ENCODE data around the gene RIMS4. TPM values are rescaled to one million over a fixed set of nuclear protein-coding genes. Genes with fewer than 3 reads are reported as not detected.
A peak's percentile ranks its signal among the peaks of the same experiment; 100 is the strongest.

The RIMS4 gene
- total and polyA plus RNA-seq, 3 donors from 2014 or later = 29.7 to 72.1 (median 32.1) TPM

GRCh38 chr20:44711237-44711636 lies 99.1 kb downstream of the RIMS4 start:
- DNase-seq = no peak
- no peaks in the 10 kb centered on the region for H3K9me3 ChIP-seq
- peaks cover 24% of the 10 kb centered on the region for H3K4me1 ChIP-seq
- H3K27ac ChIP-seq = no peak overlapping the region
- H3K4me3 ChIP-seq = no peak overlapping the region
- intact Hi-C loops (cut with DNase I; ENCODE audit: low total_unique reads) = no loop called here
- no peak for TF ChIP-seq POLR2A (IDR thresholded peaks at IDR 0.05)
- TF ChIP-seq, protein P1, sequence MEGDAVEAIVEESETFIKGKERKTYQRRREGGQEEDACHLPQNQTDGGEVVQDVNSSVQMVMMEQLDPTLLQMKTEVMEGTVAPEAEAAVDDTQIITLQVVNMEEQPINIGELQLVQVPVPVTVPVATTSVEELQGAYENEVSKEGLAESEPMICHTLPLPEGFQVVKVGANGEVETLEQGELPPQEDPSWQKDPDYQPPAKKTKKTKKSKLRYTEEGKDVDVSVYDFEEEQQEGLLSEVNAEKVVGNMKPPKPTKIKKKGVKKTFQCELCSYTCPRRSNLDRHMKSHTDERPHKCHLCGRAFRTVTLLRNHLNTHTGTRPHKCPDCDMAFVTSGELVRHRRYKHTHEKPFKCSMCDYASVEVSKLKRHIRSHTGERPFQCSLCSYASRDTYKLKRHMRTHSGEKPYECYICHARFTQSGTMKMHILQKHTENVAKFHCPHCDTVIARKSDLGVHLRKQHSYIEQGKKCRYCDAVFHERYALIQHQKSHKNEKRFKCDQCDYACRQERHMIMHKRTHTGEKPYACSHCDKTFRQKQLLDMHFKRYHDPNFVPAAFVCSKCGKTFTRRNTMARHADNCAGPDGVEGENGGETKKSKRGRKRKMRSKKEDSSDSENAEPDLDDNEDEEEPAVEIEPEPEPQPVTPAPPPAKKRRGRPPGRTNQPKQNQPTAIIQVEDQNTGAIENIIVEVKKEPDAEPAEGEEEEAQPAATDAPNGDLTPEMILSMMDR (IDR thresholded peaks at IDR 0.05) = no peak
- H3K27me3 ChIP-seq = no peaks in the 10 kb centered on the region
- no peaks in the 10 kb centered on the region for H3K36me3 ChIP-seq (ENCODE audit: low read depth, missing control alignments)
- 84 to 97% methylated on average over 8 of the region's 8 CpGs for WGBS, 2 donors

GRCh38 chr20:44709797-44710196 lies 100.5 kb downstream of the RIMS4 start:
- Histone ChIP-seq H3K36me3 (ENCODE audit: low read depth, missing control alignments) (no peaks in the 10 kb centered on the region), H3K27ac (no peak overlapping the region), H3K9me3 (no peaks in the 10 kb centered on the region), H3K27me3 (no peaks in the 10 kb centered on the region), H3K4me1 (peaks cover 16% of the 10 kb centered on the region), H3K4me3 (no peak overlapping the region)
- intact Hi-C loops (cut with DNase I; ENCODE audit: low total_unique reads) = no loop called here
- 91 to 94% methylated on average over 9 of the region's 9 CpGs for WGBS, 2 donors
- DNase-seq = no peak
- no peak for TF ChIP-seq POLR2A (IDR thresholded peaks at IDR 0.05)
- TF ChIP-seq, protein P1 (IDR thresholded peaks at IDR 0.05) = no peak

- no peaks in the 10 kb centered on the region for H3K36me3 ChIP-seq (ENCODE audit: low read depth, missing control alignments)
- no peak for DNase-seq
- no peak overlapping the region for H3K4me3 ChIP-seq
- no peaks in the 10 kb centered on the region for H3K9me3 ChIP-seq
- H3K4me1 ChIP-seq = peaks cover 12% of the 10 kb centered on the region
- intact Hi-C loops (cut with DNase I; ENCODE audit: low total_unique reads) = no loop called here
- no peak overlapping the region for H3K27ac ChIP-seq
- H3K27me3 ChIP-seq = no peaks in the 10 kb centered on the region
- TF ChIP-seq POLR2A (IDR thresholded peaks at IDR 0.05) = no peak
- TF ChIP-seq, protein P1 (IDR thresholded peaks at IDR 0.05) = no peak
- 85 to 89% methylated on average over 11 of the region's 11 CpGs for WGBS, 2 donors
Observed at GRCh38 chr20:44709380-44709779, 101.0 kb downstream of the RIMS4 start.

- WGBS, 2 donors = 84 to 85% methylated on average over 5 of the region's 5 CpGs
- no peak for DNase-seq
- Histone ChIP-seq H3K4me3 (no peak overlapping the region), H3K36me3 (ENCODE audit: low read depth, missing control alignments) (no peaks in the 10 kb centered on the region), H3K4me1 (peaks cover 23% of the 10 kb centered on the region), H3K27me3 (no peaks in the 10 kb centered on the region), H3K9me3 (no peaks in the 10 kb centered on the region), H3K27ac (peak overlapping the region; percentile 63 to 75)
- intact Hi-C loops (cut with DNase I; ENCODE audit: low total_unique reads) = no loop called here
- TF ChIP-seq, protein P1 (IDR thresholded peaks at IDR 0.05) = no peak
- no peak for TF ChIP-seq POLR2A (IDR thresholded peaks at IDR 0.05)
Observed at GRCh38 chr20:44707018-44707579, 103.2 kb downstream of the RIMS4 start.

Measured in testis (tissue), 3 donors.